ENCODE data around the gene CNN3.

DNA sequence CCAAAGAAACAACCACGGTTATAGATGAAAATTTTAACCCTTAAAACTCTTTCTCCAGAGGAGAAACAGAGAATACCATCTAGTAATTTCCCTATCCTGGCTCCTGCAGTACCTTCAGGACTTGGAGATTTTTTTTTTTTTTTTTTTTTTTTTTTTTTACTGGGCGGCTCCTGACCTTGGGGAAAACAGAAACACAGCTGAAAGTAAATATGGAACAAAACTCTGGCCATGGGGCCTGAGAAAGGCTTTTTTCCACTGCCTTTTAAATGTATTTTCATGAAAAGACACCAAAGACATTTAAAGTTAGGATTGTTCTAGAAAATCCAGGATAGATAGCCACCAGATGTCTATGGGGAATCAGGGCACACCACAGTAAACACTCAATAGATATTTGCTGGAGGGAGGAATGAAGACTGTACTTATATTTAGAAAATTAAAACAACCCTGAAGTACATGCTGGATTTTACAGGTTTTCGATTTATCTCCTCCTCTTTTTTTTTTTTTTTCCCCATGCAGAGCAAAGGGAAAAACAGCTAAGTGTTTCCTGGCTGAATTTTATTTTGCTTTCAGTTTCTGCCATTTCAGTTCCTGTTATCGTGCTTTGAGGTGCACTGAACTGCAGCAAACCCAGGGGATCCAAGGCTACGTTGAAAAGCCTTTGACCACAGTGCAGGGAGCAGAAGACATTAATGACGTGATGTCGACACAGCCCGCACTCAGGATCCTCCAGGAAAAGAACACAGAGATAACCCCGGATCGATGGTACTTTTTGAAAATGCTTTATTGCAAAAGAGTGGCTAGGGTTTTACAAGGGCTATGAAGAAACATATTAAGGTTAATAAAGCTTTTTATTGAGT is 35.7 kb upstream of the CNN3 start:
- TF ChIP-seq POLR2A (IDR thresholded peaks at IDR 0.05; ENCODE audit: low read length) (no peak), GATA1 (IDR thresholded peaks at IDR 0.05; ENCODE audit: low read depth, low read length) (no peak)

All from erythroblast (primary cell).